ENCODE data around the gene TOM1L2.
"Not testable (repeated sequence)": the region's sequence is repeated elsewhere in the genome, so short reads cannot be mapped to it uniquely, and the experiment has no call there.

The TOM1L2 gene

DNA sequence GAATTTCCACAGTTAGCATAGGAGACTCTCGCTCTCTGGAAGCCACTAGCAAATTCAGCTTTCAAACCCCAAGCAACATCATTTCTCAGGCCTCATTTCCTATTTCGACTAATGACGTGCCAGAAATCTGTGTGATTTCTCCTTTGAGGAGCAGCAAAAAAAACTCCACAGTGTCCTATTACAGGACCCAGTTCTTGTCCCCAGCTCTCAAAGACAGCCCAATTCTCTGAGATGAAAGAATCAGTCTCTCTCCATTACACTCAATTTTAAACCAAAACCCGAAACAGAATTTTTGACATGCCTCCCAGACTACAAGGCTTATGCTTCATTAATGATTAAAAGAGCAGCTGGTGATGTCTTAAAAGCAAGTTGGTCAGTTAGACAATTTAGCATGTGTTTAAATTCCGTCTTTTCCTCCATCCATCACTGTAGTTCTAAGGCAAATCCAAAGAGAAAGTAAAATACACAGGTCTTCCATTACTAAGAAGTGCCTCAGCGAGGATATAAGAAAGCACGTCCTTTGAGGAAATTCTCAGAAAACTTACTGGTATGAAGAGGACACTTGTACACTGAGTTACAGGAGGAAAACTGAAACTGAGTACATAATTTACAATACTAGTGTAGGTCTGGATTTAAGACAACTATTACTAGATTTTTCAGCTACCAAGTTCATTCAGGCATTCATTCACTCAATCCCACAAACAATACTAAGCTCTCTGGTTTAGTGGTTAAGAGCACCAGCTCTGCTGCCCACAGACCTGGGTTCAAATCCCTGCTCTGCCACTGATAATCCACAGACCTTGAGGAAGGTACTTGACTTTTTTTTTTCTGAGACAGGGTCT lies 12.5 kb downstream of the TOM1L2 start:
- H3K27me3 Mint-ChIP-seq = no peaks in the 10 kb centered on the region
- DNase-seq (ENCODE audit: low spot score in 2 of 2) (no peak), ATAC-seq (replicated peaks; ENCODE audit: extremely low read depth, poor library complexity, severe bottlenecking) (peak; percentile 37)
- H3K27ac Mint-ChIP-seq (ENCODE audit: low read depth) = peak overlapping the region; percentile 93
- no peaks in the 10 kb centered on the region for H3K9me3 Mint-ChIP-seq
- peaks cover 7% of the 10 kb centered on the region for H3K36me3 Mint-ChIP-seq (ENCODE audit: insufficient read depth)
- H3K4me1 Mint-ChIP-seq = peaks cover 53% of the 10 kb centered on the region
- H3K4me3 Mint-ChIP-seq = peak overlapping the region; percentile 77

DNA sequence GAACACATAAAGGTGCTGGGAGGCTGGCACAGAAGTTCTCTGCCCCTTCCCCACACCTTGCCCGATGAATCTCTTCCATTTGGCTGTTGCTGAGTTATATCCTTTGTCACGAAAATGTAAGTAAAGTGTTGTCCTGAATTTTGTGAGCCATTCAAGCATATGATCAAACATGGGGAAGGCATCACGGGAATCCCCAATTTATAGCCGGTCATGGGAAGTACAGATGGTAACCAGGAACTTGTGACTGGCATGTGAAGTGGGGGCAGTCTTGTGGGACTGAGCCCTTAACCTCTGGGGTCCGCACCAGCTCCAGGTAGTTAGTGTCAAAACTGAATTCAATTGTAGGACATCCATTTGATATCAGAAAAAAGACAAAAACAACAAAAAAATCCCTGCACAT lies 13.2 kb downstream of the TOM1L2 start:
- Mint-ChIP-seq H3K9me3 (no peaks in the 10 kb centered on the region), H3K27ac (ENCODE audit: low read depth) (peak overlapping the region; percentile 93), H3K4me3 (peak overlapping the region; percentile 77), H3K36me3 (ENCODE audit: insufficient read depth) (peaks cover 7% of the 10 kb centered on the region), H3K27me3 (no peaks in the 10 kb centered on the region), H3K4me1 (peaks cover 55% of the 10 kb centered on the region)
- no peak for DNase-seq (ENCODE audit: low spot score in 2 of 2)
- ATAC-seq (replicated peaks; ENCODE audit: extremely low read depth, poor library complexity, severe bottlenecking) = no peak

DNA sequence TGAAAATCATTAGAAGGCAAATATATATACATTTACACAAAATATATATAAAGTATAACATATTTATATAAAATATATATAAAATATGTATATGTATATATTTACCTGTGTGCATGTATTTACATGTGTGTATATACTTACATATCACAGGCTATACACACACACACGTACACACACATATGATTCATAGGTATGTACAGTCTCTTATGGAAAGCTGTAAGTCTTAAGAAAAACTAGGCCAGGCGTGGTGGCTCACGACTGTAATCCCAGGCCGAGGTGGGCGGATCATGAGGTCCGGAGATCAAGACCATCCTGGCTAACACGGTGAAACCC lies 14.7 kb downstream of the TOM1L2 start:
- peak overlapping the region; percentile 93 for H3K27ac Mint-ChIP-seq (ENCODE audit: low read depth)
- H3K4me3 Mint-ChIP-seq = no peak overlapping the region
- DNase-seq (ENCODE audit: low spot score in 2 of 2) (no peak), ATAC-seq (replicated peaks; ENCODE audit: extremely low read depth, poor library complexity, severe bottlenecking) (no peak)
- H3K4me1 Mint-ChIP-seq = peaks cover 56% of the 10 kb centered on the region
- peaks cover 7% of the 10 kb centered on the region for H3K36me3 Mint-ChIP-seq (ENCODE audit: insufficient read depth)
- H3K9me3 Mint-ChIP-seq = no peaks in the 10 kb centered on the region
- H3K27me3 Mint-ChIP-seq = no peaks in the 10 kb centered on the region

DNA sequence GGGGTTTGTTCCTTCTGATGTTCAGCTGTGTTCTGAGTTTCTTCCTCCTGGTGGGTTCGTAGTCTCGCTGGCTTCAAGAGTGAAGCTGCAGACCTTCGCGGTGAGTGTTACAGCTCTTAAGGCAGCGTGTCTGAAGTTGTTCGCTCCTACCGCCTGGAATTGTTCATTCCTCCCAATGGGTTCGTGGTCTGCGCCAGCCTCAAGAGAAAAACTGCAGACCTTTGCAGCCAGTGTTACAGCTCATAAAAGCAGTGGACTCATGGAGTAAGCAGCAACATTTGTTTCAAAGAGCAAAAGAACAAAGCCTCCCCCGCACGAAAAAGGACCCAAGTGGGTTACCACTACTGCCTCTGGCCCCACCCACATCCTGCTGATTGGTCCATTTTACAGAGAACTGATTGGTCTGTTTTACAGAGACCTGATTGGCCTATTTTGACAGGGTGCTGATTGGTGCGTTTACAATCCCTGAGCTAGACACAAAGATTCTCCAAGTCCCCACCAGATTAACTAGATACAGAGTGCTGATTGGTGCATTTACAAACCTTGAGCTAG lies 16.3 kb downstream of the TOM1L2 start:
- H3K27ac Mint-ChIP-seq (ENCODE audit: low read depth); ATAC-seq (replicated peaks; ENCODE audit: extremely low read depth, poor library complexity, severe bottlenecking); H3K27me3 Mint-ChIP-seq; H3K4me3 Mint-ChIP-seq; H3K9me3 Mint-ChIP-seq; H3K36me3 Mint-ChIP-seq (ENCODE audit: insufficient read depth); DNase-seq (ENCODE audit: low spot score in 2 of 2): not testable (repeated sequence)
- peaks cover 53% of the 10 kb centered on the region for H3K4me1 Mint-ChIP-seq

DNA sequence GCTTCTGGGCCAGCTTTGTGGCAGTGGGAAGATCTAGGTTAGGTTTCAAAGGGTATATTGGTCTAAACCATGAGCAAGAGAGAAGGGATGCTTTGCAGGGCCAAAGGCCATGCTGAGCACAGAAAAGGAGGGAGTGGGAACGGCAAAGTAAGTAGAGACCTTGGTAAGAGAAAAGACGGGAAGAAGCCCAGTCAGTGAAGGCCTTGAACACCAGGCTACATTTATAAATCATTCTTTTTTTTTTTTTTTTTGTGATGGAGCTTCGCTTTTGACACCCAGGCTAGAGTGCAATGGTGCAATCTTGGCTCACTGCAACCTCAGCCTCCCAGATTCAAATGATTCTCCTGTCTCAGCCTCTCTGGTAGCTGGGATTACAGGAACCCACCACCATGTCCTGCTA lies 18.1 kb downstream of the TOM1L2 start:
- H3K36me3 Mint-ChIP-seq (ENCODE audit: insufficient read depth) = no peaks in the 10 kb centered on the region
- H3K9me3 Mint-ChIP-seq = no peaks in the 10 kb centered on the region
- ATAC-seq (replicated peaks; ENCODE audit: extremely low read depth, poor library complexity, severe bottlenecking) (no peak), DNase-seq (ENCODE audit: low spot score in 2 of 2) (no peak)
- no peaks in the 10 kb centered on the region for H3K27me3 Mint-ChIP-seq
- H3K4me1 Mint-ChIP-seq = peaks cover 40% of the 10 kb centered on the region
- peak overlapping the region; percentile 9 for H3K27ac Mint-ChIP-seq (ENCODE audit: low read depth)
- no peak overlapping the region for H3K4me3 Mint-ChIP-seq

DNA sequence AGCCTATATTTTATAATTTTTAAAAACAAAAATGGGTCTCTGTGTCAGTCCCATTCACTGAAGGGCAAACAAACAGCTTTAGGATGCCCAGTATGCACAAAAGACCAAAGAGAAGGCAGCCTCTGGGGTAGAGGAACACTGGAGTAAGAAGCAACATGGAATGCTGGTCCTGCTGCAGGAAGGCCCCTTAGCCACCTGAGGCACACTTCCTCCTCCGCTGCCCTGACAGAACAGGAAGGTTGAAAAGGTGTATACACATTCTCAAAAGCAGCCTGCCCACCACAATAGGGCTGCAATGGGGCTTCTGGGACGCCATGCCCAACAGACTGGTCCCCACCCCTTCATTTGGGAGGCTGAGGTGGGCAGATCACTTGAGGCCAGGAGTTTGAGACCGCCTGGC lies 19.5 kb downstream of the TOM1L2 start:
- H3K4me1 Mint-ChIP-seq = peaks cover 29% of the 10 kb centered on the region

DNA sequence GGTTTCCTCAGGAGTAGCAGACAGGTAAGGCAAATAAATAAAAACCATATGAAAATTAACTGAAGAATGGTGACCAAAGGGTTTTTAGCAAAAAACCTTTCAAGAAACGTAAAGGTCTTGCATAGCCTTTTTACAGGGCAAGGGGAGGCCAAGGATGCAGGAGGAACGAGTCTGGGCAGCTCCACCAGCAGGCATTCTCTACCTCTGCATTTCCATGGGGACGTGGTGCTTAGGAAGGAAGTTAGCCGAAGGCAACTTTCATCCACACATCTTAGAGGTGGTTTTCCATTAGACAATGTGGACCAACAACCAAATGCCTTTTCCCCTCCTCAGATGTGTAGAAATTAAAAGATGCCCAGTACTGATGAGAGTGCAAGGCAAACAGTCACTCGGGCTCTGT lies 20.7 kb downstream of the TOM1L2 start:
- H3K27ac Mint-ChIP-seq (ENCODE audit: low read depth) = no peak overlapping the region
- H3K36me3 Mint-ChIP-seq (ENCODE audit: insufficient read depth) = no peaks in the 10 kb centered on the region
- DNase-seq (ENCODE audit: low spot score in 2 of 2) (no peak), ATAC-seq (replicated peaks; ENCODE audit: extremely low read depth, poor library complexity, severe bottlenecking) (no peak)
- H3K4me1 Mint-ChIP-seq = peaks cover 22% of the 10 kb centered on the region
- no peaks in the 10 kb centered on the region for H3K27me3 Mint-ChIP-seq
- H3K4me3 Mint-ChIP-seq = no peak overlapping the region
- no peaks in the 10 kb centered on the region for H3K9me3 Mint-ChIP-seq

More for the DNA sequence above, 19.5 kb downstream of the TOM1L2 start:
- Mint-ChIP-seq H3K4me3 (no peak overlapping the region), H3K36me3 (ENCODE audit: insufficient read depth) (no peaks in the 10 kb centered on the region), H3K27ac (ENCODE audit: low read depth) (no peak overlapping the region), H3K27me3 (no peaks in the 10 kb centered on the region), H3K9me3 (no peaks in the 10 kb centered on the region)
- DNase-seq (ENCODE audit: low spot score in 2 of 2) (no peak), ATAC-seq (replicated peaks; ENCODE audit: extremely low read depth, poor library complexity, severe bottlenecking) (no peak)

DNA sequence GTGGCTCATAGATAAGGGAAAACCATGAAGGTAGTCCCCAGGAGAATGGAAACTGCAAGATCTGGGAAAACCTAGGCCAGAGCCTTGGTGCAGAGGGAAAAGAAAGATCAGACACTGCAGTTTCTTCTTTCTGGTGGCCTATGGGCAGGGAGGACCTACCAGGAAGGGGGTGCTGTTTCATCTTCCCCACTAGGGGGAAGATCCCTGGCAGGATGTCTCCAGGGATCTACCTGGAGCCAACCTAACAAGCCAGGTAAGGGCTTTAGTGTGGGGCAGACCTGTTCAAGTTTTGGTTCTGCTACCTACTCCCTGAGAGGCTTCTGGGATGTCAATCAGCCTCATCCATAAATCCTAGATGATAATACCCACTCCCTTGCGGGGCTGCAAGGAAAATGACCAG lies 21.4 kb downstream of the TOM1L2 start:
- Mint-ChIP-seq H3K4me3 (no peak overlapping the region), H3K27me3 (no peaks in the 10 kb centered on the region), H3K4me1 (peaks cover 22% of the 10 kb centered on the region), H3K9me3 (no peaks in the 10 kb centered on the region), H3K36me3 (ENCODE audit: insufficient read depth) (no peaks in the 10 kb centered on the region), H3K27ac (ENCODE audit: low read depth) (no peak overlapping the region)
- ATAC-seq (replicated peaks; ENCODE audit: extremely low read depth, poor library complexity, severe bottlenecking) (no peak), DNase-seq (ENCODE audit: low spot score in 2 of 2) (no peak)

DNA sequence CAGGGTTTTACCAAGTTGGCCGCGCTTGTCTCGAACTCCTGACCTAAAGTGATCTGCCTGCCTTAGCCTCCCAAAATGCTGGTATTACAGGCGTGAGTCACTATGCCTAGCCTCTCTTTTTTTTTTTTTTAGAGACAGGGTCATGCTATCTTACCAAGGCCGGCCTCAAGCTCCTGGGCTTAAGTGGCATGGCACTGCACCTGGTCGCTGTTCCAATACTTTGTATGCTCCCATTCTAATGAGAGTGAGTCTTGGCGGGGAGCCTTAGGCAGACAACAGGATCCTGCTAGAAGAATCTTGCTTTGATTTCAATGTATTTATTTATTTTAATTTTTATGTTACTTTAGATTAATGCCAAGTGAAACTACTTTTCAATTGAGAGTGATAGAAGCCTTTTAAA lies 21.9 kb downstream of the TOM1L2 start:
- no peak for ATAC-seq (replicated peaks; ENCODE audit: extremely low read depth, poor library complexity, severe bottlenecking)
- H3K36me3 Mint-ChIP-seq (ENCODE audit: insufficient read depth) = no peaks in the 10 kb centered on the region
- H3K4me3 Mint-ChIP-seq = no peak overlapping the region
- DNase-seq (ENCODE audit: low spot score in 2 of 2) = no peak
- H3K4me1 Mint-ChIP-seq = peaks cover 22% of the 10 kb centered on the region
- no peaks in the 10 kb centered on the region for H3K27me3 Mint-ChIP-seq
- H3K9me3 Mint-ChIP-seq = no peaks in the 10 kb centered on the region
- no peak overlapping the region for H3K27ac Mint-ChIP-seq (ENCODE audit: low read depth)

DNA sequence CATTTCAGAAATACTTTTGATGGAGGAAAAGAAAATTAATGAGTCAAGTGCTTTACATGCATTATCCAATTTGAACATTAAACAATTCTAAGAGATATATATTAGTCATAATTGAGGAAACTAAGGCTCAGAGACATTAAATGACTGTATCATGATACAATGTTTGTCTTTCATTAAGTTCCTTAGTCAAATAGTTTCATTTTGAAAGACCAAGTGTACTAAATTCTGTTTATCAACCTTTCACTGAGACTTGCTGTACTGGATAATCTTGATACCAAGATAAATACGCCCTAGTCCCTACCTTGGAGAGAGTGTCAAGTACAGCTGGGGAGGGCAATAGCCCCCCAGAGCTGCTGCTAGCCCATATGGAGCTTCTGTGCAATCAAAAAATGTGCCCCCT lies 24.2 kb downstream of the TOM1L2 start:
- Mint-ChIP-seq H3K27me3 (no peaks in the 10 kb centered on the region), H3K9me3 (no peaks in the 10 kb centered on the region), H3K36me3 (ENCODE audit: insufficient read depth) (no peaks in the 10 kb centered on the region), H3K4me3 (no peak overlapping the region), H3K27ac (ENCODE audit: low read depth) (no peak overlapping the region), H3K4me1 (peaks cover 19% of the 10 kb centered on the region)
- DNase-seq (ENCODE audit: low spot score in 2 of 2) (no peak), ATAC-seq (replicated peaks; ENCODE audit: extremely low read depth, poor library complexity, severe bottlenecking) (no peak)

DNA sequence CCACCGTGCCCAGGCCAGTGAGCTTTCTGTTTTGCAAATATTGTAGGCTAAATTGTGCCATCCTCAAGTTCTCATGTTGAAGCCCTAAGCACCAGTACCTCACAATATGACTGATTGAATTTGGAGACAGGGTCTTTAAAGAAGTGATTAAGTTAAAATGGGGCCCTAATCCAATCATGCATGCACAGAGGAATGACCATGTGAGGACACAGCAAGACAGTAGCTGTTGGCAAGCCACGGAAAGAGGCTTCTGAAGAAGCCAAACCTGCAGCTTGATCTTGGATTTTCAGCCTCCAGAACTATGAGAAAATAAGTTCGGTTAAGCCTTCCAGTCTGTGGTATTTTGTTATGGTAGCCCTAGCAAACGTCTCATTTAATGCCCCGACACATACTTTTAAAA lies 24.9 kb downstream of the TOM1L2 start:
- ATAC-seq (replicated peaks; ENCODE audit: extremely low read depth, poor library complexity, severe bottlenecking) (no peak), DNase-seq (ENCODE audit: low spot score in 2 of 2) (no peak)
- no peaks in the 10 kb centered on the region for H3K9me3 Mint-ChIP-seq
- H3K4me3 Mint-ChIP-seq = no peak overlapping the region
- H3K36me3 Mint-ChIP-seq (ENCODE audit: insufficient read depth) = no peaks in the 10 kb centered on the region
- H3K27me3 Mint-ChIP-seq = no peaks in the 10 kb centered on the region
- H3K4me1 Mint-ChIP-seq = peaks cover 19% of the 10 kb centered on the region
- no peak overlapping the region for H3K27ac Mint-ChIP-seq (ENCODE audit: low read depth)

DNA sequence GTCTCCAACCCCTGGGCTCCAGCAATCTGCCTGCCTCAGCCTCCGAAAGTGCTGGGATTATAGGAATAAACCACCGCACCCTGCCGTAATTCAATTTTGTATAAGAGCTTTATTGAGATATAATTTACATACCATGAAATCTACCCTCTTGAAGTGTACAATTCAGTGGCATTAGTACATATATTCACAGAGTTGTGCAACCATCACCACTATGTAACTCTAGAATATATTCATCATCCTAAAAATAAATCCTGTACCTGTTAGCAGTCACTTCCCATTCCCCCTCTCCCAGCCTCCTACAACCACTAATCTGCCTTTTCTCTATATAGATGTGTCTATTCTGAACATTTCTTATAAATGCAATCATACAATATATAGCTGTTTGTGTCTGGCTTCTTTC lies 26.1 kb downstream of the TOM1L2 start:
- peaks cover 19% of the 10 kb centered on the region for H3K4me1 Mint-ChIP-seq
- H3K4me3 Mint-ChIP-seq = no peak overlapping the region
- H3K27ac Mint-ChIP-seq (ENCODE audit: low read depth) = no peak overlapping the region

DNA sequence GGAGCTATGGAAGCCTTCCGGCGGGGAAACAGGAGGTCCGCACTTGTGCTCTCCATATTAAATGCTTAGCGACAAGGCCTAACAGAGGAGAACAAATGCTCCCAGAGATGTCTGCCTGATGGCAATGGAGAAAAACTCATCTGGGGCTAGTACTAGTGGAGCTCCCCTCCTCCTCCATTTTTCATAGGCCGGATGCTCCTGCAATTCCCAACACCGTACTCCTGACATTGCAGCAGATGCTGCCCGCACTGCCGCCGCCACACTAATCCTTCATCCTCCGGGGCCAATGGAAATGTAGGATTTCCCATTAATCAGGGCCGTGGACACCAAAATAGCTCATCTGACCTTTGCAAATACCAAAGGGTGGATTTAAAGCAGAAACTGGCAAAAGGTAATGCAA lies 27.5 kb downstream of the TOM1L2 start:
- Mint-ChIP-seq H3K36me3 (ENCODE audit: insufficient read depth) (no peaks in the 10 kb centered on the region), H3K27ac (ENCODE audit: low read depth) (peak overlapping the region; percentile 65), H3K27me3 (no peaks in the 10 kb centered on the region), H3K4me1 (peaks cover 19% of the 10 kb centered on the region), H3K4me3 (no peak overlapping the region), H3K9me3 (no peaks in the 10 kb centered on the region)
- DNase-seq (ENCODE audit: low spot score in 2 of 2) (no peak), ATAC-seq (replicated peaks; ENCODE audit: extremely low read depth, poor library complexity, severe bottlenecking) (no peak)

More for the DNA sequence above, 26.1 kb downstream of the TOM1L2 start:
- H3K9me3 Mint-ChIP-seq = no peaks in the 10 kb centered on the region
- H3K36me3 Mint-ChIP-seq (ENCODE audit: insufficient read depth) = no peaks in the 10 kb centered on the region
- H3K27me3 Mint-ChIP-seq = no peaks in the 10 kb centered on the region
- no peak for DNase-seq (ENCODE audit: low spot score in 2 of 2)
- no peak for ATAC-seq (replicated peaks; ENCODE audit: extremely low read depth, poor library complexity, severe bottlenecking)

Data from central memory CD8-positive, alpha-beta T cell (primary cell).